HG03460 (cell line): ENCODE data around the gene F8A1.
"Not testable (repeated sequence)": the region's sequence is repeated elsewhere in the genome, so short reads cannot be mapped to it uniquely, and the experiment has no call there.

Experiments
- ATAC-seq: cut with Tn5 transposase; IDR thresholded peaks from one replicate; pipeline ENCODE4 v1.9.1; 2021; ENCODE audit not compliant: unreplicated experiment

Gene F8A1

DNA sequence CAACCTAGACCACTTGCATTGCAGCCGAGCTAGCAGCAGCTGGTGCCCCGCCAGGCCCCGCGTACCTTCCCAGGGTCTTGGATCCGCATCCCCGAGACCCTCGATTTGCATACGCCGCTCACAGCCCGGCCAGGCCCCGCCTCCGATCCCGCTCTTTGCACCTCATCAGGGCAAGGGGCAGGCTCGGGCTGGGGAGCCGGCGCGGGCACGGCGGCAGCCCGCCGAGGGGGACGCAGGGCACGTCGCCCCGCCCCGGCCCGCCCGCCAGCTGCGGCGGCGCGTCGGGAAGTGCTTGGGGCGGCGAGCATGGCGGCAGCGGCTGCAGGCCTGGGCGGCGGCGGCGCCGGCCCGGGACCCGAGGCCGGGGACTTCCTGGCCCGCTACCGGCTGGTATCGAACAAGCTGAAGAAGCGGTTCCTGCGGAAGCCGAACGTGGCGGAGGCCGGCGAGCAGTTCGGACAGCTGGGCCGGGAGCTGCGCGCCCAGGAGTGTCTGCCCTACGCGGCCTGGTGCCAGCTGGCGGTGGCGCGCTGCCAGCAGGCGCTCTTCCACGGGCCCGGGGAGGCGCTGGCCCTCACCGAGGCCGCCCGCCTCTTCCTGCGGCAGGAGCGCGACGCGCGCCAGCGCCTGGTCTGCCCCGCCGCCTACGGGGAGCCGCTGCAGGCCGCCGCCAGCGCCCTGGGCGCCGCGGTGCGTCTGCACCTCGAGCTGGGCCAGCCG lies at the start of gene F8A1:
Gene F8A1, plus strand, starts transcription at position 287 of the 720 bp plus-strand sequence. Its CDS starts 20 bp downstream, at position 307.
- ATAC-seq: peak; percentile 63

DNA sequence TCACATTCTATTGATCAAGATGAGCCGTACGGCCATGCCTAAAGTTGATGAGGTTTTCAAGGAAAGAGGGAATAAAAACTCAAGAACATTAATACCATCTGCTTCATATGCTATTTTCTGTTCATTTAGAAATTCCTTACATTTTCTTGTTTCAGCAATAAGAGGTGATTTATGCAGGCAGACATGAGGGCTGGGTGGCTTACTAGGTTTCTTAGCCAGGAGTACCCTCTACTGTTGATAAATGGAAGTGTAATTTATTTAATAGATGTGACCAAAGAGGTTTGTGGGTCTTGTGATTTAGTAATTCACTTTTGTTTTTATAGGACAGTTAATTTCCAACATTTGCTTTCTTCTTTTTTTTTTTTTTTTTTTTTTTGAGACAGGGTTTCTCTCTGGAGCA lies 45.3 kb upstream of the F8A1 start:
- no peak for ATAC-seq

DNA sequence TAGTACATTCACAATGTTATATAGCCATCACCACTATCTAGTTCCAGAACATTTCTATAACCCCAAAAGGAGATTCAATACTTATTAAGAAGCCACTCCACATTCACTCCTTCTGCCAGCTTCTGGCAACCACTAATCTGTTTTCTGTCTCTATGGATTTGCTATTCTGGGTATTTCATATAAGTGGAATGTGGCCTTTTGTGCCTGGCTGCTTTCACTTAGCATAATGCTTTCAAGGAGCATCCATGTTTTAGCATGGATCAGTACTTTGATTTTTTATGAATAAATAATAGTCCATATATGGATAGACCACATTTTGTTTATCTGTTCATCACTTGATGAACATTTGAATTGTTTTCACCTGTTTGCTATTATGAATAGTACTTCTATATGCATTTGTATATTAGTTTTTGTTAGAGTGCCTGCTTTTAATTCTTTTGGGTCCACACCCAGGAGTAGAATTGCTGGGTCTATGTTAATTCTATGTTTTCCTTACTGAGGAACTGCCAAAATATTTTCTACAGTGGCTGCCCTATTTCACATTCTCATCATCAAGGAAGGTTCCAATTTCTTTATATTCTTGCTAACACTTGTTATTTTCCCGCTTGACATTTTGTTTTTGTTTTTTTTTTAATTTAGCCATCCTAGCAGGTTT lies 35.1 kb upstream of the F8A1 start:
- no peak for ATAC-seq

DNA sequence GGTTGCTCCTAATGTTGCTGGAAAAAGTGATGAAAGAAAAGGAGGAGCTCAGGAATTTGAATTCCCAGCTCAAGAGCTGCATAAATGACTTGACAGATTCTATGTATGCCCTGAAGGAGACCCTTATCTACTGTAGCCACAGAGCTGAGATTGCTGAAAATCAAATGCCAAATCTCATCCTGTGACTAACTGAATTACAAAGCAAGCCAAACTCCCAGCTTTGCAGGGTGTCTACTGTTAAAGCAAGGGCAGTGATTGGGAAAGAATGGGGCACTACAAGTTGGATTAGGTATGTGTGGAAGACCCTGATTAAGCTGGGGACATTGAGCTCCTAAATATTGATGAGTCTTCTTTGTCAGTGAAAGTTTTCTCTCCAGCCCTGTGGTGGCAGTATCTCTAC lies 30.9 kb upstream of the F8A1 start:
- ATAC-seq: no peak

DNA sequence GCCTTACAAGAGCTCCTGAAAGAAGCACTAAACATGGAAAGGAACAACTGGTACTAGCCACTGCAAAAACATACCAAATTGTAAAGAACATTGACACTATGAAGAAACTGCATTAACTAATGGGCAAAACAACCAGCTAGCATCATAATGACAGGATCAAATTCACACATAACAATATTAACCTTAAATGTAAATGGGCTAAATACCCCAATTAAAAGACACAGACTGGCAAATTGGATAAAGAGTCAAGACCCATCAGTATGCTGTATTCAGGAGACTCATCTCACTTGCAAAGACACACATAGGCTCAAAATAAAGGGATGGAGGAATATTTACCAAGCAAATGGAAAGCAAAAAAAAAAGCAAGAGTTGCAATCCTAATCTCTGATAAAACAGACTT lies 17.6 kb upstream of the F8A1 start:
- not testable (repeated sequence) for ATAC-seq

DNA sequence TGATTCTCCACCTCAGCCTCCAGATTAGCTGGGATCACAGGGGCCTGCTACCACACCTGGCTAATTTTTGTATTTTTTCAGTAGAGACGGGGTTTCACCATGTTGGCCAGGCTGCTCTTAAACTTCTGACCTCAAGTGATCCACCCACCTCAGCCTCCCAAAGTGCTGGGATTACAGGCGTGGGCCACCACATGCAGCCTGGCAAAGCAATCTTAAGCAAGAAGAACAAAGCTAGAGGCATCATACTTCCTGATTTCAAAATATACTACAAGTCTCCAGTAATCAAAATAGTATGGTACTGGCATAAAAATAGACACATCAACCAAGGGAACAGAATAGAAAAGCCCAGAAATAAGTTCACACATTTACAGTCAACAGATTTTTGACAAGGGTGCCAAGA lies 12.8 kb upstream of the F8A1 start:
- no peak for ATAC-seq

DNA sequence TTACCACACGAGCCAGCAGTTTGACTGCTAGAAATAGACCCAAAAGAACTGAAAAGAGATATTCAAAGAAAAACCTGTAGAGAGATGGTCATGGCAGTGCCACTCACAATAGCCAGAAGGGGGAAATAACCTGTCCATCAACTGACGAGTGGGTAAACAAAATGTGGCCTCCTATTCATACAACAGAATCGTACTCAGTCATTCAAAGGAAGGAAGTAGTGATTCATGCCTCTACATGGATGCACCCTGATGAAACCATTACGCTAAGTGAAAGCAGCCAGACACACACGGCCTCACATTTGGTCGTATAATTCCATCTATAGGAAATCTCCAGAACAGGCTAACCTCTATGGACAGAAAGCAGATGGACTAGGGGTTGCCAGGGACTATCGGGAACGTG lies 2.1 kb upstream of the F8A1 start:
- ATAC-seq: not testable (repeated sequence)

DNA sequence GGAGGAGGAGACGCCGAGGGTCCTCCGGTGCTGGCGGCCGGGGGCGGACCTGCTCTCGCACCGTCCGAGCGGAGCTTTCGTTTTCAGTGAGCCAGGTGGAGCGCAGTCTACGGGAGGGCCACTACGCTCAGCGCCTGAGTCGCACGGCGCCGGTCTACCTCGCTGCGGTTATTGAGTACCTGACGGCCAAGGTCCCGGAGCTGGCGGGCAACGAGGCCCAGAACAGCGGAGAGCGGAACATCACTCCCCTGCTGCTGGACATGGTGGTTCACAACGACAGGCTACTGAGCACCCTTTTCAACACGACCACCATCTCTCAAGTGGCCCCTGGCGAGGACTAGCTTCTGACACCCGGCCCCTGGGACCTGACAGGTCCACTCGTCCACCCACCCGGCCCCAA lies 1.1 kb upstream of the F8A1 start:
- ATAC-seq: not testable (repeated sequence)

DNA sequence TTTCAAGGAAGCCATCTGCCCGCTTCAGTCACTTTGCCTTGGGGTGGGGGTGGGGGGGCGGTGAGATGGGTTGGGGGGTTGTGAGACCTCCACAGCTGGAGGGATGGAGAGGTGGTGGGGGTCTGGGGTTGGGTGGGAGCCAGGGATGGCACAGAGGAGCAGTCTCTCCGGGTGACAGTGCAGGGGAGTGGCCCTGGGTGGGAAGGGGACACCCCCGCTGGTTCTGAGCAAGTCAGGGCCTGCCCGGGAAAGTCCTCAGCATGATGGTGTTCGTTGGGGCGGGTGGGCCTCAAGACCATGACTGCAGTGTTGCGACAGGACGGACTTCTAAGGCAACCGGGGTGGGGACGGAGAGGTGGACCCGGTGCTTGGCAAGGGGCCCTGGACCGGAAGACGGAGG lies 606 bp upstream of the F8A1 start:
- ATAC-seq: not testable (repeated sequence)

DNA sequence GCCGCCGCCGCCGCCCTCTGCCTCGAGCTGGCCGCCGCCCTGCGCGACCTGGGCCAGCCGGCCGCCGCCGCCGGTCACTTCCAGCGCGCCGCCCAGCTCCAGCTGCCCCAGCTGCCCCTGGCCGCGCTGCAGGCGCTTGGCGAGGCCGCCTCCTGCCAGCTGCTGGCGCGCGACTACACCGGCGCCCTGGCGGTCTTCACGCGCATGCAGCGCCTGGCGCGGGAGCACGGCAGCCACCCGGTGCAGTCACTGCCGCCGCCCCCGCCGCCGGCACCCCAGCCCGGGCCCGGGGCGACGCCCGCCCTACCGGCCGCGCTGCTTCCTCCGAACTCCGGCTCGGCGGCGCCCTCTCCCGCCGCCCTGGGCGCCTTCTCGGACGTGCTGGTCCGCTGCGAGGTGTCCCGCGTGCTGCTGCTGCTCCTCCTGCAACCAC lies 650 bp downstream of the F8A1 start:
- peak; percentile 45 for ATAC-seq

DNA sequence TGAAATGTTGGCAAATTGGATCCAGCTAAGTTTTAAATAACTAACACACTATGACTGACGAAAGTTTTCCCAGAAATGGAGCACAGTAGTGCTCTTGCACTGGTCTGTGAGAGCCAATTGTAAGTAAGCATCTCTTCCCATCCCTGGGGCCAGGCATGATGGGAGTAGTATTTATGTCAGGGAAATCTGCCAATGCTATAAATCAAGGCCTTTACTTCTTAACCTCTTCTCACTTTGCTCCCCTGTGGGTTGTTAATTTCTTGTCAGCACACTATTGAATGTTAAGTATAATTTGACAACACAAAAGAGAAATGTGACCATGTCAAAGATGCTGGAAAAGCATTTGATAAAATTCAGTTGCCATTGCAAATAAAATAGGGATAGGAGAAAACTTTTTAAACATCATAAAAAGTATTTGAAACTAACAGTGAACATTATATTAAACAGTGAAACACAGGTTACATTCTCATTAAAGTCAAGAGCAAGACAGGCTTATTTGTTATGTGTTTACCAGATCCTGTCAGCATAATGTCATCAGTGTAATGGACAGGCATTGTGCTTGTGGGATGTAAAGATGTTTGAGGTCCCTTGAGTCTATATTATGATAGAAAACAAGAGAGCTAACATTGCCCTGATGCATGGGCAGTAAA lies 5.0 kb downstream of the F8A1 start:
- no peak for ATAC-seq

DNA sequence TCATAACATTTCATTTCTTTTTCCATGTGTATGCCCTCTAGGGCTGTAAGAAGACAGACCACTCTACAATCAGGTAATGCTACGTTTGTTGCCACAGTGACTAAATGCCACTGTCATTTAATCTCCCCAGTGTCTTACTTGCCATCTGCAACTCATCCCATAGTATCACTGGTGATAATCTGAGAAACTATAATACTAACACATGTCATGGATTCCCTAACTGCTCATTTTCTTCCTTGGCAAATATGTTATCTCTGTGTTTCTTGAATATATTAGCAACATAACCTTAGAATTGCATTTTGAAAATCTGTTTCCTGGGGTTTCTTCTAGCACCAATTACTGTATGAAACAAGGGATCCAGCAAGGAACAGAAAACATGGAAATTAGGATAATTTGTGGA lies 6.1 kb downstream of the F8A1 start:
- ATAC-seq: no peak

DNA sequence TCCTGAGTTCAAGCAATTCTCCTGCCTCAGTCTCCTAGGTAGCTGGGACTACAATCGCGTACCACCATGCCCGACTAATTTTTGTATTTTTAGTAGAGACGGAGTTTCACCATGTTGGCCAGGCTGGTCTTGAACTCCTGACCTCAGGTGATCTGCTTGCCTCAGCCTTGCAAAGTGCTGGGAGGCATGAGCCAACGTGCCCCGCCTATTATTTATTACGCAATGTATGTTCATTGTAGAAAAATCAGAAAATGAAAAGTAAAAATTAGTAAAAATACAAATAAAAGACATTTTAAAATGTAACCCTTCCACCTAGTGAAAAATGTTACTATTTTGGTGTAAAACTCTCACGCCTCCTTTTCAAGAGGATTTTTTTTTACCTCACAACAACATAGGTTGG lies 14.2 kb downstream of the F8A1 start:
- ATAC-seq: no peak

DNA sequence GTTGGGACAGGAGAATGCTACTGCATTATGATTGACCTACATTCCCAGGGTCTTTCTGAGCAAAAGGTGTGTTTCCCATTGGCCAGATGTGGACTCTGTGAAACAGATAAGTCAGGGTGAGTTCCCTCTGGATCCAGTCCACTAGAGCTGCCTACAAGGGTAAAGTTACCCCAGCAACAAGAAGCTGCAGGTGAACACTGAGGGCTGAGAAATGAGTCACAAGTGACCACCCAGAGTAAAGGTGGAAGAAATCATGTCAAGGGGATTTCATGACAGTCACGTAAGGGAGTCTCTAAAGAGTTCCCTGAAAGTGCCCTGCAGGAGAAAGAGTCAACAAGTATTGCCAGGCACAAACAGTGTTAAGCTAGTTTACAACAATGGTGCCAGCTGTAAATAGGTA lies 16.3 kb downstream of the F8A1 start:
- ATAC-seq: no peak

DNA sequence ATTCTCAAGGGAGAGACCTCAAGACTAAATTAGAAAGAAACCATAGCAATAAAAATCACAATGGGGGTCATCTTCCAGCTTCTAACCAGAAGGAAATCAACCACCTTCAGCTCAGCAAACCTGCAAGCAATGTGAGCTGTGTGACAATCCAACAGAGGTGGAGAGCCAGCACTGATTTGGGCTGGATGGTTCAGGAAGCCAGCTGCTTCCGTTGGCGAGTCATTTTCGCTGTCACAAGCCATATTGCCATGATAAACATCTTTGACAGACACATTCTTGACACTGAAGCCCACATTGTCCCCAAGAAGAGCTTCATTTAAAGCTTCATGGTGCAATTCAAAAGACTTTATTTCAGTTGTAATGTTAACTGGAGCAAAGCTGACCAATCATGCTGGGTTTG lies 22.7 kb downstream of the F8A1 start:
- no peak for ATAC-seq

DNA sequence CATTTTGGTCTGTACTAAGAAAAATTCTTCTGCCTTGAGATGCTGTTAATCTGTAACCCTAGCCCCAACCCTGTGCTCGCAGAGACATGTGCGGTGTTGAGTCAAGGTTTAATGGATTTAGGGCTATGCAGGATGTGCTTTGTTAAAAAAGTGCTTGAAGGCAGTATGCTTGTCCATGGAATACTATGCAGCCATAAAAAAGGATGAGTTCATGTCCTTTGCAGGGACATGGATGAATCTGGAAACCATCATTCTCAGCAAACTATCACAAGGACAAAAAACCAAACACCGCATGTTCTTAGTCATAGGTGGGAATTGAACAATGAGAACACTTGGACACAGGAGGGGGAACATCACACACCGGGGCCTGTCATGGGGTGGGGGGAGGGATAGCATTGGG lies 23.9 kb downstream of the F8A1 start:
- not testable (repeated sequence) for ATAC-seq

DNA sequence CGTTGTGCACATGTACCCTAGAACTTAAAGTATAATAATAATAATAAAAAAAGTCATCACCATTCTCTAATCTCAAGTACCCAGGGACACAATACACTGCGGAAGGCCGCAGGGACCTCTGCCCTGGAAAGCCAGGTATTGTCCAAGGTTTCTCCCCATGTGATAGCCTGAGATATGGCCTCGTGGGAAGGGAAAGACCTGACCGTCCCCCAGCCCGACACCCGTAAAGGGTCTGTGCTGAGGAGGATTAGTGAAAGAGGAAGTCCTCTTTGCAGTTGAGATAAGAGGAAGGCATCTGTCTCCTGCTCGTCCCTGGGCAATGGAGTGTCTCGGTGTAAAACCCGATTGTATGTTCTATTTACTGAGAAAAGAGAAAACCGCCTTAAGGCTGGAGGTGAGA lies 24.4 kb downstream of the F8A1 start:
- not testable (repeated sequence) for ATAC-seq

DNA sequence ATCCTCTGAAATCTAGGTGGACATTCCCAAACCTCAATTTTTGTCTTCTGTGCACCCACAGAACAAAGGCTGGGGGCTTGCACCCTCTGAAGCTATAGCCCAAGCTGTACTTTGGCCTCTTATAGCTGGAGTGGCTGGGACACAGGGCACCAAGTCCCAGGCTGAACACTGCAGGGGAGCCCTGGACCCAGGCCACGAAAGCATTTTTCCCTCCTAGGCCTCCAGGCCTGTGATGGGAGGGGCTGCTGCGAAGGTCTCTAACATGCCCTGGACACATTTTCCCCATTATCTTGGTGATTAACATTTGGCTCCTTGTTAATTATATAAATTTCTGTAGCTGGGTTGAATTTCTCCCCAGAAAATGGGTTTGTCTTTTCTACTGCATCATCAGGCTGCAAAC lies 27.9 kb downstream of the F8A1 start:
- no peak for ATAC-seq

DNA sequence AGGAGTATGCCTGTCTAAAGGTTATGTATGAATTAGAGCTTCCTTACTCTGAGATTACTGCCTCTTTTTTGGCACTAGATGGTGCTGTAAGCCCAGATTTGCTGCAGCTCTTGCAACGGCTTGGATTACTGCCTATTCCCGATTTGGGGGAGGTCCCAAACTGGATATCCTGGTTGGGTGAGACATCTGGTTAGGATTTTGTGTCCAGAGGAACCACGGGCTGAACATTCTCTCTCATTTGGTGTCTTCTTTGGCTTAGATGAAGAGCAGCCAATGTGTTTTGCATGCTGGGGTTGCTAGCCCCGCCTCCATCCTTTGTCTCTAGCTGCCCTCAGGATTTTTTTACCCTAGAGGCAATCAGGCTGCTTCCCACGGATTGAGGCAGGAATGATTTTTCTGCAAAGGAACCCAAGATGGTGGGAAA lies 31.9 kb downstream of the F8A1 start:
- ATAC-seq: no peak

DNA sequence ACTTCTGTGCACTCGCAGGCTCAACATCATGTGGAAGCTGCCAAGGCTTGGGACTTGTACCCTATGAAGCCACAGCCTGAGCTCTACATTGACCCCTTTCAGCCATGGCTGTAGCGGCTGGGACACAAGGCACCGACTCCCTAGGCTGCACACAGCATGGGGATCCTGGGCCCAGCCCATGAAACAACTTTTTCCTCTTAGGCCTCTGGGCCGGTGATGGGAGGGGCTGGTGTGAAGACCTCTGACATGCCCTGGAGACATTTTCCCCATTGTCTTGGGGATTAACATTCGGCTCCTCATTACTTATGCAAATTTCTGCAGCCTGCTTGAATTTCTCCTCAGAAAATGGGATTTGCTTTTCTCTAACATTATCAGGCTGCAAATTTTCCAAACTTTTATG lies 38.6 kb downstream of the F8A1 start:
- not testable (repeated sequence) for ATAC-seq
